Heart right ventricle (tissue), 16 donors: Measurements from ENCODE around the gene UBL5. TPM values are rescaled to one million over a fixed set of nuclear protein-coding genes. Genes with fewer than 3 reads are reported as not detected.
"Not testable (repeated sequence)": the region's sequence is repeated elsewhere in the genome, so short reads cannot be mapped to it uniquely, and the experiment has no call there.

ENCODE experiments used
- ATAC-seq, 8 donors: fragments of 200-7000 bp; cut with Tn5 transposase; one replicate each; pipeline ENCODE4 v1.9.1; 2020; ENCODE audit warnings: mild to moderate bottlenecking in 8 of 8, moderate library complexity in 8 of 8, moderate number of reproducible peaks in 1 of 8
- DNase-seq, 2 donors: peaks; one replicate each; pipeline ENCODE4 v3.0.0-alpha.2; 2020
- H3K27ac ChIP-seq, 10 donors: fragments of 200-600 bp; sonication (generic) in 2 of 10; one replicate each; pipeline versions ENCODE4 v1.5.0 to v1.8.0; 2020 to 2022; ENCODE audit warnings: mild to moderate bottlenecking in 3 of 10
- H3K27me3 ChIP-seq, 7 donors: fragments of 200-600 bp; one replicate each; pipeline ENCODE4 v1.8.0; 2021 to 2022; ENCODE audit warnings: mild to moderate bottlenecking in 2 of 7
- H3K36me3 ChIP-seq, 9 donors: fragments of 200-600 bp; sonication (generic) in 1 of 9; one replicate each; pipeline versions ENCODE4 v1.5.0 to v1.8.0; 2020 to 2022; ENCODE audit warnings: mild to moderate bottlenecking in 2 of 9
- H3K4me1 ChIP-seq, 9 donors: fragments of 200-600 bp; sonication (generic) in 1 of 9; one replicate each; pipeline versions ENCODE4 v1.5.0 to v1.8.0; 2020 to 2022; ENCODE audit warnings: mild to moderate bottlenecking in 4 of 9
- H3K4me3 ChIP-seq, 10 donors: fragments of 200-600 bp; sonication (generic) in 2 of 10; one replicate each; pipeline versions ENCODE4 v1.5.0 to v1.8.0; 2020 to 2022; ENCODE audit warnings: mild to moderate bottlenecking in 7 of 10, moderate library complexity in 2 of 10
- H3K9me3 ChIP-seq, 11 donors: fragments of 200-600 bp in 10 of 11; sonication (generic) in 2 of 11; one replicate each; pipeline versions ENCODE4 v1.5.0 to v1.8.0; 2013 to 2022; ENCODE audit warnings: mild to moderate bottlenecking in 2 of 11, control low read depth in 1 of 11, moderate library complexity in 1 of 11
- CTCF ChIP-seq, 9 donors: fragments of 200-600 bp; sonication (generic) in 2 of 9; IDR thresholded peaks; one replicate each; pipeline versions ENCODE4 v1.5.0 to v1.8.0; 2021 to 2022; ENCODE audit warnings: antibody characterized with exemption in 9 of 9, mild to moderate bottlenecking in 5 of 9, moderate library complexity in 1 of 9
- WGBS, 2 donors: extraction: QIAGEN DNeasy Blood & Tissue Kit; methylation state at CpG; one replicate each; pipeline ENCODE4 v1.1.7; 2013; ENCODE audit warnings: inconsistent platforms in 1 of 2; 5-methylcytosine and 5-hydroxymethylcytosine counted together
- intact Hi-C, 10 donors: fragments of 100-400 bp; cut with DNase I; formaldehyde crosslinking; loops; one replicate each; pipeline versions ENCODE4 v1.11.1 to v1.14.2; 2022
- polyA plus RNA-seq, 2 donors: library from polyadenylated mRNA; stranded (reverse); fragments of 200-250 nt; gene quantifications; one replicate each; pipeline ENCODE4 v1.2.3, GENCODE V29; 2013
- total RNA-seq, 10 donors: library from RNA; stranded (reverse); fragmentation: NEBNext Ultra II Directional in 3 of 10; extraction: Animal tissue kit (Norgen Biotek cat#: 25700) in 3 of 10; gene quantifications; one replicate each; pipeline versions ENCODE4 v1.2.1 to v1.2.4, GENCODE V29; 2021 to 2023
- donor health status: Arrhythmogenic right ventricular cardiomyopathy.
- donor health status: ischemic (EF 13 %, LVEDD 7.1; RV severe dilation, severe dysfunction).
- donor health status: healthy with polysubstance abuse.
- donor health status: DM: no; HTN: yes; CAD: no.
- donor health status: DM: no; HTN: no; CAD: no.
- donor health status: ischemic (EF 25% LVEDD 6.9; RV normal size, moderate dysfunction).
- donor health status: ischemic (EF 25% LVEDD 5.7; RV mildly dilated, moderate dysfunction).
- donor health status: healthy.
- donor health status: DM: yes; HTN: yes; CAD: no.
- donor health status: Ischemic cardiomyopathy.
- donor health status: ischemic (EF 35%, LVEDD 5.7; RV mildly dilated, moderate dysfunction).
- donor health status: nonischemic (EF 11% LVEDD 7.7; RV severe dilation, severe dysfunction).
- donor health status: DM: yes; HTN: yes; CAD: no.
- donor health status: PGD.
- donor health status: ischemic (EF 29% LVEDD 5.4; RV normal size, mild dysfunction).
- donor health status: nonischemic (EF 23%, LVEDD 6.1; RV moderate dilation, normal function).

The UBL5 gene
- total and polyA plus RNA-seq, 12 donors = 483 to 1,564 (median 521) TPM

DNA sequence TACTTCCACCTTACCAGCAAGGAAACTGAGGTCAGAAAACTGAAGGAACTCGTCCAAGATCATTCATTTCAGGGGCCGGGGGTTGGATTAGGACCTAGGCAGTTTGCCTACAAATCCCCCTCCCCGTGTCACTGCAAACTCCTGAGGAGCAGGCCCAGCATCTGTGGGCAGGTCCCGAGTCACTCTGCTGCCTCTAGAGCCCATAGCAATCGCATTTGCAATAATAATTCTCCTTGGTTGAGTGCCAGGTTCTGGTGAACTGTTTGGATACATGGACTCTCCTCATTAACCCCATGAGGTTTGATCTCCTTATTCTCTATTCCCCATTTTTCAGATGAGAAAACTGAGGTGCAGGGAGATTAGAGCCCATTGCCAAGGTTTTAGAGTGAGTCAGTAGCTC lies 8.3 kb downstream of the UBL5 start:
- no peak for ATAC-seq
- Histone ChIP-seq H3K4me3 (peak overlapping the region; percentile 88 to 99 (median 98)), H3K9me3 (no peaks in the 10 kb centered on the region), H3K27me3 (no peaks in the 10 kb centered on the region), H3K4me1 (peaks cover 6 to 36% (median 17%) of the 10 kb centered on the region in 9 donors), H3K27ac (peak overlapping the region in 3 of 10 donors; percentile 59 to 84 (median 78)), H3K36me3 (peaks cover 0 to 42% (median 24%) of the 10 kb centered on the region in 9 donors)
- no peak for DNase-seq
- intact Hi-C loops = no loop called here
- no peak for TF ChIP-seq CTCF (IDR thresholded peaks at IDR 0.05)
- WGBS, 2 donors = 3 to 7% methylated on average over 5 of the region's 5 CpGs

DNA sequence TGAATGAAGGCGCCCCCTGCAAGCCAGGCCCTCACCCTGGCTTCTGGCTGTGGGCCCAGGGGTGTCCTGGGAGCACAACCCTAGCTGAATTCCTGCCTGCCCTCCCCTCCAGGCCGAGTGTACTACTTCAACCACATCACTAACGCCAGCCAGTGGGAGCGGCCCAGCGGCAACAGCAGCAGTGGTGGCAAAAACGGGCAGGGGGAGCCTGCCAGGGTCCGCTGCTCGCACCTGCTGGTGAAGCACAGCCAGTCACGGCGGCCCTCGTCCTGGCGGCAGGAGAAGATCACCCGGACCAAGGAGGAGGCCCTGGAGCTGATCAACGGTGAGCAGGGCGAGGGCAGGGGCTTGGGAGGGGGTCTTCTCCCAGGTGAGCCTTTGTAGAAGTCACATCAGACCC lies 10.6 kb downstream of the UBL5 start:
- intact Hi-C loops = no loop called here
- no peak for TF ChIP-seq CTCF (IDR thresholded peaks at IDR 0.05)
- Histone ChIP-seq H3K4me1 (peaks cover 6 to 36% (median 17%) of the 10 kb centered on the region in 9 donors), H3K27me3 (no peaks in the 10 kb centered on the region), H3K4me3 (no peak overlapping the region), H3K9me3 (peaks cover 0 to 3% (median 0%) of the 10 kb centered on the region in 11 donors), H3K27ac (no peak overlapping the region), H3K36me3 (peaks cover 0 to 60% (median 39%) of the 10 kb centered on the region in 9 donors)
- no peak for ATAC-seq
- WGBS, 2 donors = 91 to 92% methylated on average over 15 of the region's 15 CpGs
- no peak for DNase-seq

- ATAC-seq (no peak), DNase-seq (no peak)
- intact Hi-C loops = no loop called here
- Histone ChIP-seq H3K4me3 (no peak overlapping the region), H3K27ac (no peak overlapping the region), H3K36me3 (peaks cover 0 to 71% (median 49%) of the 10 kb centered on the region in 9 donors), H3K4me1 (peaks cover 6 to 35% (median 17%) of the 10 kb centered on the region in 9 donors), H3K9me3 (peaks cover 0 to 11% (median 0%) of the 10 kb centered on the region in 11 donors), H3K27me3 (no peaks in the 10 kb centered on the region)
- WGBS, 2 donors = 60 to 67% methylated on average over 1 of the region's 1 CpG
- no peak for TF ChIP-seq CTCF (IDR thresholded peaks at IDR 0.05)
Measured at GRCh38 chr19:9839415-9839814, 11.7 kb downstream of the UBL5 start.

GRCh38 chr19:9842834-9843625 lies 15.3 kb downstream of the UBL5 start:
- DNase-seq (peak in 1 of 2 donors; percentile 35), ATAC-seq (peak in 3 of 8 donors; percentile 28 to 31 (median 29))
- no peak for TF ChIP-seq CTCF (IDR thresholded peaks at IDR 0.05)
- Histone ChIP-seq H3K4me3 (no peak overlapping the region), H3K36me3 (peaks cover 0 to 98% (median 53%) of the 10 kb centered on the region in 9 donors), H3K27me3 (no peaks in the 10 kb centered on the region), H3K4me1 (peaks cover 0 to 23% (median 4%) of the 10 kb centered on the region in 9 donors), H3K9me3 (peaks cover 0 to 11% (median 0%) of the 10 kb centered on the region in 11 donors), H3K27ac (no peak overlapping the region)
- intact Hi-C loops = loop anchor here in 1 of 10 donors (10.0 kb wide), 1 partner anchor 72 kb away; no protein-coding TSS in a partner anchor
- WGBS, 2 donors = 80 to 81% methylated on average over 9 of the region's 9 CpGs

GRCh38 chr19:9843626-9844273 lies 16.0 kb downstream of the UBL5 start:
- not testable (repeated sequence) for H3K27me3 ChIP-seq, H3K27ac ChIP-seq, DNase-seq, H3K4me3 ChIP-seq, ATAC-seq
- intact Hi-C loops = loop anchor here in 1 of 10 donors (10.0 kb wide), 1 partner anchor 71 kb away; no protein-coding TSS in a partner anchor
- Histone ChIP-seq H3K9me3 (peaks cover 0 to 11% (median 0%) of the 10 kb centered on the region in 11 donors), H3K36me3 (peaks cover 0 to 98% (median 47%) of the 10 kb centered on the region in 9 donors), H3K4me1 (peaks cover 0 to 17% (median 4%) of the 10 kb centered on the region in 9 donors)
- 93 to 98% methylated on average over 11 to 12 of the region's 12 CpGs for WGBS, 2 donors
